ENCODE measurements around the gene OSBPL10.
A peak's percentile ranks its signal among the peaks of the same experiment; 100 is the strongest.

Gene OSBPL10

GRCh38 chr3:31911124-31911523 lies 69.9 kb downstream of the OSBPL10 start:
- H3F3A ChIP-seq (ENCODE audit: insufficient read depth, low read length), result peaks cover 6% of the 10 kb centered on the region; the same call in 1 of the 2 replicates
- H3K4me3 ChIP-seq (ENCODE audit: low read depth, low read length, poor library complexity, severe bottlenecking), result no peak overlapping the region
- no peak for TF ChIP-seq EZH2 (IDR thresholded peaks at IDR 0.05; ENCODE audit: borderline replicate concordance, low read length)
- no peak for TF ChIP-seq CTCF (IDR thresholded peaks at IDR 0.05; ENCODE audit: low read length)
- no peak overlapping the region for H2AFZ ChIP-seq (ENCODE audit: low read length)
- H3K79me2 ChIP-seq (ENCODE audit: insufficient read depth, low read length), result peaks cover 32% of the 10 kb centered on the region
- no peaks in the 10 kb centered on the region for H3K9me2 ChIP-seq (ENCODE audit: low read depth, low read length)
- H4K20me1 ChIP-seq (ENCODE audit: insufficient read depth, low read length), result no peaks in the 10 kb centered on the region
- no peaks in the 10 kb centered on the region for H3K9me3 ChIP-seq (ENCODE audit: low read length)
- no peak overlapping the region for H3K4me2 ChIP-seq (ENCODE audit: low read length)
- H3K36me3 ChIP-seq (ENCODE audit: insufficient read depth, low read length), result peaks cover 17% of the 10 kb centered on the region
- peaks cover 73% of the 10 kb centered on the region for H3K4me1 ChIP-seq (ENCODE audit: insufficient read depth, low read length, severe bottlenecking)
- peak overlapping the region; percentile 75 for H3K27ac ChIP-seq (ENCODE audit: low read depth, low read length, poor library complexity, severe bottlenecking)
- H3K27me3 ChIP-seq (ENCODE audit: insufficient read depth, low read length), result no peaks in the 10 kb centered on the region
- no peak overlapping the region; the same call in 1 of the 2 replicates for H3K9ac ChIP-seq (ENCODE audit: low read length)

DNA sequence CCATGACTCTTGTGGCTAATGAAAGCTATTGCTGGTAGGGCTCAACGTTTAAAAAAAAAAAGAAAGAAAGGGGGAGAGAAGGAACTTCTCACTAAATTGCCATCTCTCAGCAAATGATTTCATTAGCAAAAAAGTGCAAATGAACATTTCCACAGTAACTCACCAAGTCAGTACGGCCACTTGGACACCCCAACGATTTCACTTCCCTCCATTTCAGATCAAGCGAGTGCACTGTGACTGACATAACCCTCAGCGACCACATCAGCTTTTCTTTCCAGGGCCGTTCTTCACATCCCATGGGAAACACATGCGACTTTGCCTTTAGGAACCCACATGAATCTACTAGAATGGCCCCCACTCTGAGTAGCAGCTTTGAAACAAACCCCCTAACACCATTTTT lies 71.6 kb downstream of the OSBPL10 start:
- no peak overlapping the region for H2AFZ ChIP-seq (ENCODE audit: low read length)
- peaks cover 9% of the 10 kb centered on the region; the same call in 1 of the 2 replicates for H3K36me3 ChIP-seq (ENCODE audit: insufficient read depth, low read length)
- no peaks in the 10 kb centered on the region for H3K9me2 ChIP-seq (ENCODE audit: low read depth, low read length)
- peak overlapping the region; percentile 52 for H3K4me2 ChIP-seq (ENCODE audit: low read length)
- H4K20me1 ChIP-seq (ENCODE audit: insufficient read depth, low read length), result no peaks in the 10 kb centered on the region
- TF ChIP-seq EZH2 (IDR thresholded peaks at IDR 0.05; ENCODE audit: borderline replicate concordance, low read length) (no peak), CTCF (IDR thresholded peaks at IDR 0.05; ENCODE audit: low read length) (no peak)
- peaks cover 84% of the 10 kb centered on the region for H3K4me1 ChIP-seq (ENCODE audit: insufficient read depth, low read length, severe bottlenecking)
- H3K9me3 ChIP-seq (ENCODE audit: low read length), result no peaks in the 10 kb centered on the region
- peak overlapping the region; percentile 89 for H3K27ac ChIP-seq (ENCODE audit: low read depth, low read length, poor library complexity, severe bottlenecking)
- peak overlapping the region; percentile 5 for H3K4me3 ChIP-seq (ENCODE audit: low read depth, low read length, poor library complexity, severe bottlenecking)
- peaks cover 6% of the 10 kb centered on the region; the same call in 1 of the 2 replicates for H3F3A ChIP-seq (ENCODE audit: insufficient read depth, low read length)
- H3K9ac ChIP-seq (ENCODE audit: low read length), result peak overlapping the region; percentile 53
- H3K79me2 ChIP-seq (ENCODE audit: insufficient read depth, low read length), result peaks cover 32% of the 10 kb centered on the region
- H3K27me3 ChIP-seq (ENCODE audit: insufficient read depth, low read length), result no peaks in the 10 kb centered on the region

DNA sequence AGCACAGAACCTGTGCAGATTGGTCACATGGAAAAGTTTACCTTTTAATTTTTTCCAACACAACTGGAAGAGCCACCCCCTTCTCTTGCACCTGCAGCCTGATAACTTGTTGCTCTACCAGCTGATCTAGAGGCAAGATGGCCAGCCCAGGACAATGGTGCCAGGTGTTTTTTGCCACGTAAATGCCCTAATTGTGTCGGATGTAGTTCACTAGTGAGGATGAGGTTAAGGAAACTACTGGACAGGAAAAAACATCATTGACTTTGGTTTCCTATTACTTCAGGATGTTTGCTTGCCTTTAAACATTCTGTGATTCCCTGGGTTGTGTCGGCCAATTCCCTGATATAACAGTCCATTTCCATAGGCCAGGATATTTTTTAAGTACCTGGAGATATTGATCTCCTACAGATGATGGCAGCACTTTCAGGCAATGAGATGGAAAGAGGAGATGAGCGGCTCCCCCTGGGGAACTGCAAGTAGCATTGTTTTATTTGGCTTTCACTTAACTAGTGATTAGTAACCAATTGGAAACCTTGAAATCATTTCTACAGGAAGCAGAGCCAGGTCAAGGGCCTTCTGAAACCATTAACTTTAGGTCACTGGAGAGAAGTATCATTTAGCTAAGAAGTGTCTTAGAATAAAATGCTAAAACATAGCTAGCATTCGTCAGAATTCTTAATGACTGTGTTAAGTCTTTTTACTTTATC lies 72.5 kb downstream of the OSBPL10 start:
- peak overlapping the region; percentile 89 for H3K27ac ChIP-seq (ENCODE audit: low read depth, low read length, poor library complexity, severe bottlenecking)
- no peaks in the 10 kb centered on the region for H3K9me3 ChIP-seq (ENCODE audit: low read length)
- H3K4me3 ChIP-seq (ENCODE audit: low read depth, low read length, poor library complexity, severe bottlenecking), result peak overlapping the region; percentile 5
- peaks cover 4% of the 10 kb centered on the region; the same call in 1 of the 2 replicates for H3K36me3 ChIP-seq (ENCODE audit: insufficient read depth, low read length)
- no peaks in the 10 kb centered on the region for H4K20me1 ChIP-seq (ENCODE audit: insufficient read depth, low read length)
- peaks cover 6% of the 10 kb centered on the region; the same call in 1 of the 2 replicates for H3F3A ChIP-seq (ENCODE audit: insufficient read depth, low read length)
- TF ChIP-seq EZH2 (IDR thresholded peaks at IDR 0.05; ENCODE audit: borderline replicate concordance, low read length), result no peak
- peak; percentile 28; the same call in 1 of the 2 replicates for TF ChIP-seq CTCF (IDR thresholded peaks at IDR 0.05; ENCODE audit: low read length)
- peak overlapping the region; percentile 53; the same call in 1 of the 2 replicates for H3K9ac ChIP-seq (ENCODE audit: low read length)
- H3K4me2 ChIP-seq (ENCODE audit: low read length), result peak overlapping the region; percentile 52; the same call in 1 of the 2 replicates
- H3K4me1 ChIP-seq (ENCODE audit: insufficient read depth, low read length, severe bottlenecking), result peaks cover 93% of the 10 kb centered on the region
- H3K27me3 ChIP-seq (ENCODE audit: insufficient read depth, low read length), result no peaks in the 10 kb centered on the region
- H2AFZ ChIP-seq (ENCODE audit: low read length), result no peak overlapping the region
- no peaks in the 10 kb centered on the region for H3K9me2 ChIP-seq (ENCODE audit: low read depth, low read length)
- peaks cover 31% of the 10 kb centered on the region for H3K79me2 ChIP-seq (ENCODE audit: insufficient read depth, low read length)

Data from OCI-LY1 (cell line).